SK-N-SH (cell line): Measurements from ENCODE around the gene GJB2.

Source experiments
- CTCF ChIP-seq: fragments of 200-600 bp; sonication (generic); IDR thresholded peaks from 2 replicates; pipeline ENCODE4 v1.6.1; 2017; ENCODE audit warnings: antibody characterized with exemption, mild to moderate bottlenecking, moderate library complexity
- JUND ChIP-seq: IDR thresholded peaks from 2 replicates; pipeline ENCODE4 v1.4.0; 2012
- USF1 ChIP-seq: IDR thresholded peaks from 2 replicates; pipeline ENCODE4 v1.4.0; 2012; ENCODE audit warnings: low read depth, borderline replicate concordance

GRCh38 chr13:20227288-20227687 lies 34.5 kb upstream of the GJB2 start:
- TF ChIP-seq CTCF: no peak
- no peak for TF ChIP-seq USF1
- no peak for TF ChIP-seq JUND
